H1 (cell line): ENCODE measurements around the gene ITGB5. TPM values are rescaled to one million over a fixed set of nuclear protein-coding genes. Genes with fewer than 3 reads are reported as not detected.
A peak's percentile ranks its signal among the peaks of the same experiment; 100 is the strongest.

Experiments
- CTCF ChIA-PET: fragments of 300-600 bp; sonication (Branson Sonifier 250); formaldehyde crosslinking; loops from one replicate; lab custom pipeline; 2021; ENCODE audit not compliant: partially characterized antibody; lab: Charles Lee
- POLR2A ChIA-PET: fragments of 300-600 bp; sonication (Branson Sonifier 250); formaldehyde crosslinking; loops from one replicate; lab custom pipeline; 2021; ENCODE audit warnings: inconsistent platforms; ENCODE audit not compliant: partially characterized antibody; lab: Charles Lee
- DNase-seq, 2 experiments: peaks; one replicate each; pipeline versions ENCODE4 v3.0.0 to v3.0.0-alpha.2; 2010 to 2022; ENCODE audit warnings: low spot score in 2 of 2, low read depth in 1 of 2, mixed read lengths in 1 of 2
- FAIRE-seq: peaks from 2 replicates; lab custom pipeline; 2011; peaks lifted over from hg19 to GRCh38; lab: Jason Lieb, UNC
- H2AFZ ChIP-seq: 2 replicates; pipeline ENCODE4 v1.8.1; 2012; ENCODE audit warnings: low read length, inconsistent platforms
- H2AK5ac ChIP-seq: 2 replicates; pipeline ENCODE4 v1.6.1; 2013; ENCODE audit warnings: low read depth, low read length
- H2BK120ac ChIP-seq: replicated peaks from 2 replicates; pipeline ENCODE3; 2013; ENCODE audit warnings: low read depth, low read length, inconsistent platforms
- H2BK12ac ChIP-seq: 2 replicates; pipeline ENCODE4 v1.6.1; 2013; ENCODE audit warnings: low read depth, low read length
- H2BK15ac ChIP-seq: 2 replicates; pipeline ENCODE4 v1.6.1; 2013; ENCODE audit warnings: low read length
- H2BK20ac ChIP-seq: 2 replicates; pipeline ENCODE4 v1.6.1; 2013; ENCODE audit warnings: low read length
- H2BK5ac ChIP-seq: 2 replicates; pipeline ENCODE4 v1.6.1; 2013; ENCODE audit warnings: low read depth, low read length
- H3K14ac ChIP-seq: 2 replicates; pipeline ENCODE4 v1.6.1; 2013; ENCODE audit warnings: inconsistent platforms; ENCODE audit not compliant: insufficient read length
- H3K18ac ChIP-seq: 2 replicates; pipeline ENCODE4 v1.6.1; 2013; ENCODE audit warnings: low read length; ENCODE audit errors: extremely low read depth
- H3K23ac ChIP-seq: 2 replicates; pipeline ENCODE4 v1.6.1; 2013; ENCODE audit warnings: inconsistent platforms; ENCODE audit not compliant: insufficient read length
- H3K23me2 ChIP-seq: 2 replicates; pipeline ENCODE4 v1.6.1; 2013; ENCODE audit warnings: low read depth, low read length
- H3K27ac ChIP-seq: 2 replicates; pipeline ENCODE4 v1.6.1; 2011; ENCODE audit warnings: low read depth, low read length, inconsistent platforms
- H3K27me3 ChIP-seq, 4 experiments: replicated peaks in 1 of 4; 1 replicate in 1 of 4; 2 replicates in 3 of 4; pipeline versions ENCODE4 v1.6.1 to v1.8.1; 2011 to 2013; ENCODE audit warnings: low read length in 3 of 4, mild to moderate bottlenecking in 3 of 4, inconsistent platforms in 2 of 4, mixed read lengths in 2 of 4, moderate library complexity in 1 of 4; ENCODE audit not compliant: control insufficient read depth in 3 of 4, insufficient read depth in 3 of 4; ENCODE audit errors: extremely low read depth in 1 of 4
- H3K36me3 ChIP-seq, 4 experiments: 2 replicates each; pipeline versions ENCODE4 v1.6.1 to v1.8.1; 2011 to 2013; ENCODE audit warnings: mild to moderate bottlenecking in 4 of 4, low read length in 3 of 4, moderate library complexity in 2 of 4, control low read depth in 1 of 4, inconsistent platforms in 1 of 4; ENCODE audit not compliant: insufficient read depth in 4 of 4, control insufficient read depth in 2 of 4
- H3K4ac ChIP-seq: replicated peaks from 2 replicates; pipeline ENCODE3; 2013; ENCODE audit warnings: low read length, low read depth, mixed read lengths, inconsistent platforms; ENCODE audit not compliant: insufficient read length
- H3K4me1 ChIP-seq, 4 experiments: replicated peaks in 1 of 4; 1 replicate in 1 of 4; 2 replicates in 3 of 4; pipeline versions ENCODE4 v1.6.1 to v1.8.1; 2011 to 2013; ENCODE audit warnings: low read length in 3 of 4, inconsistent platforms in 2 of 4, mixed read lengths in 1 of 4; ENCODE audit not compliant: insufficient read depth in 4 of 4, control insufficient read depth in 3 of 4
- H3K4me2 ChIP-seq, 2 experiments: 2 replicates each; pipeline versions ENCODE4 v1.6.1 to v1.8.1; 2011 to 2013; ENCODE audit warnings: low read depth in 2 of 2, low read length in 2 of 2, control low read depth in 1 of 2, inconsistent platforms in 1 of 2, mild to moderate bottlenecking in 1 of 2; ENCODE audit not compliant: insufficient read depth in 1 of 2
- H3K4me3 ChIP-seq, 4 experiments: fragments of 200-600, 300-600 bp in 1 of 4; sonication (generic), shearing (Covaris generic), sonication (Bioruptor Twin) in 1 of 4; 2 replicates each; pipeline versions ENCODE4 v1.5.1 to v1.8.1; 2011 to 2016; ENCODE audit warnings: low read length in 4 of 4, low read depth in 3 of 4, control low read depth in 2 of 4, inconsistent platforms in 2 of 4, mild to moderate bottlenecking in 2 of 4, mixed read lengths in 1 of 4, moderate library complexity in 1 of 4; ENCODE audit not compliant: insufficient read depth in 2 of 4; ENCODE audit errors: extremely low read depth in 1 of 4
- H3K56ac ChIP-seq: replicated peaks from 2 replicates; pipeline ENCODE3; 2013; ENCODE audit warnings: low read depth, mild to moderate bottlenecking, mixed read lengths, low read length, inconsistent platforms; ENCODE audit not compliant: insufficient read length
- H3K79me1 ChIP-seq: 2 replicates; pipeline ENCODE4 v1.6.1; 2013; ENCODE audit warnings: low read depth, low read length, control low read depth
- H3K79me2 ChIP-seq, 2 experiments: 2 replicates each; pipeline versions ENCODE4 v1.6.1 to v1.8.1; 2012 to 2013; ENCODE audit warnings: low read length in 2 of 2, mild to moderate bottlenecking in 2 of 2, inconsistent platforms in 1 of 2; ENCODE audit not compliant: insufficient read depth in 2 of 2, control insufficient read depth in 1 of 2
- H3K9ac ChIP-seq, 4 experiments: replicated peaks in 1 of 4; 1 replicate in 1 of 4; 2 replicates in 3 of 4; pipeline versions ENCODE4 v1.6.1 to v1.8.1; 2011 to 2013; ENCODE audit warnings: low read depth in 3 of 4, low read length in 3 of 4, control low read depth in 2 of 4, mild to moderate bottlenecking in 2 of 4, moderate library complexity in 2 of 4, inconsistent platforms in 1 of 4; ENCODE audit errors: extremely low read depth in 1 of 4
- H3K9me3 ChIP-seq, 2 experiments: 2 replicates each; pipeline versions ENCODE4 v1.6.1 to v1.8.1; 2012 to 2013; ENCODE audit warnings: mild to moderate bottlenecking in 2 of 2, moderate library complexity in 2 of 2, control low read depth in 1 of 2, inconsistent platforms in 1 of 2, low read depth in 1 of 2, low read length in 1 of 2, mixed read lengths in 1 of 2; ENCODE audit not compliant: insufficient read depth in 2 of 2
- H4K20me1 ChIP-seq, 2 experiments: replicated peaks in 1 of 2; 2 replicates each; pipeline versions ENCODE3 to v1.8.1; 2011 to 2013; ENCODE audit warnings: inconsistent platforms in 2 of 2, low read length in 2 of 2, mild to moderate bottlenecking in 1 of 2; ENCODE audit not compliant: insufficient read depth in 2 of 2, control insufficient read depth in 1 of 2
- H4K5ac ChIP-seq: 2 replicates; pipeline ENCODE4 v1.6.1; 2013; ENCODE audit warnings: low read length, low read depth, mixed read lengths, inconsistent platforms; ENCODE audit not compliant: insufficient read length
- H4K8ac ChIP-seq: 2 replicates; pipeline ENCODE4 v1.8.0; 2013; ENCODE audit warnings: mild to moderate bottlenecking, moderate library complexity, low read length, inconsistent platforms; ENCODE audit not compliant: insufficient read depth; ENCODE audit errors: extremely low read depth
- H4K91ac ChIP-seq: replicated peaks from 2 replicates; pipeline ENCODE3; 2013; ENCODE audit warnings: low read length, mixed read lengths, inconsistent platforms; ENCODE audit not compliant: insufficient read length
- GABPA ChIP-seq: IDR thresholded peaks from 2 replicates; pipeline ENCODE4 v1.6.1; 2011; ENCODE audit warnings: mild to moderate bottlenecking, low read length, moderate library complexity, borderline replicate concordance; ENCODE audit not compliant: insufficient read depth
- GTF2F1 ChIP-seq: IDR thresholded peaks from 2 replicates; pipeline ENCODE4 v1.6.1; 2012; ENCODE audit warnings: low read depth, low read length, improper control_type of control experiment, borderline replicate concordance
- TEAD4 ChIP-seq: IDR thresholded peaks from 2 replicates; pipeline ENCODE4 v1.6.1; 2012; ENCODE audit warnings: low read depth, low read length, inconsistent platforms, mixed read lengths
- WGBS, 2 experiments: shearing (Covaris generic) in 1 of 2; methylation state at CpG; one replicate each; pipeline versions ENCODE4 v1.1.6 to v1.1.7; 2013 to 2015; ENCODE audit warnings: low lambda C conversion rate in 2 of 2, mixed read lengths in 2 of 2, inconsistent platforms in 1 of 2, low coverage in 1 of 2, missing lambda C conversion rate in 1 of 2; ENCODE audit not compliant: insufficient replicate concordance in 2 of 2, insufficient coverage in 1 of 2, insufficient read length in 1 of 2; ENCODE audit errors: extremely low coverage in 1 of 2, missing lambda C conversion rate in 1 of 2; 5-methylcytosine and 5-hydroxymethylcytosine counted together
- polyA plus RNA-seq, 7 experiments: library from polyadenylated mRNA; depleted of rRNA in 3 of 7; stranded (reverse) in 5 of 7; unstranded in 2 of 7; fragments of >200 nt in 5 of 7; fragments of 200-250 nt in 2 of 7; gene quantifications; 1 replicate in 5 of 7; 2 replicates in 1 of 7; 4 replicates in 1 of 7; pipeline versions ENCODE4 v1.2.1 to v1.2.3, GENCODE V29; 2011 to 2013; ENCODE audit warnings: missing spikeins in 2 of 7, mixed read lengths in 2 of 7
- total RNA-seq: library from RNA; stranded (reverse); fragmentation: NEBNext Ultra II Directional; extraction: Animal tissue kit (Norgen Biotek cat#: 25700); gene quantifications from 2 replicates; pipeline ENCODE4 v1.2.1, GENCODE V29; 2021

Gene ITGB5
- total and polyA plus RNA-seq, 2 of the 8 experiments (the other 6 are each of a cell fraction or from before 2014, with no cell fraction given), result 101 to 268 TPM

- H3K23ac ChIP-seq, result no peak overlapping the region
- FAIRE-seq (no peak), DNase-seq (no peak)
- H4K20me1 ChIP-seq, result peaks cover 2 to 3% of the 10 kb centered on the region in 2 experiments
- peak overlapping the region; percentile 61; the same call in 1 of the 2 replicates for H2BK15ac ChIP-seq
- H3K14ac ChIP-seq, result no peak overlapping the region
- no peaks in the 10 kb centered on the region for H3K27me3 ChIP-seq
- WGBS, 2 experiments, result 56% methylated on average over 13 of the region's 13 CpGs; no CpG with 5 or more reads in 1 of the 2 experiments
- H3K23me2 ChIP-seq, result peaks cover 5% of the 10 kb centered on the region
- no peak overlapping the region for H4K8ac ChIP-seq
- H3K18ac ChIP-seq, result 0 out of 2 replicates have a peak overlapping the region, but pooled peaks have one; percentile 52
- 0 out of 2 replicates have a peak overlapping the region, but pooled peaks have one; percentile 14 for H3K27ac ChIP-seq
- H3K4me2 ChIP-seq, result peak overlapping the region in 1 of 2 experiments; percentile 47; a peak in 2 of 4 replicates
- H3K9me3 ChIP-seq, result no peaks in the 10 kb centered on the region
- H3K36me3 ChIP-seq, result no peaks in the 10 kb centered on the region
- H3K4ac ChIP-seq, result peak overlapping the region; percentile 45
- H3K9ac ChIP-seq, result no peak overlapping the region
- no peak overlapping the region for H3K56ac ChIP-seq
- no peak overlapping the region for H2BK120ac ChIP-seq
- no peak overlapping the region for H4K91ac ChIP-seq
- H2AFZ ChIP-seq, result no peak overlapping the region
- peaks cover 3% of the 10 kb centered on the region for H3K79me1 ChIP-seq
- H2AK5ac ChIP-seq, result peak overlapping the region; percentile 85; the same call in 1 of the 2 replicates
- H3K79me2 ChIP-seq, result peaks cover 20 to 74% of the 10 kb centered on the region in 2 experiments
- peak overlapping the region; percentile 88; the same call in 1 of the 2 replicates for H2BK5ac ChIP-seq
- H2BK12ac ChIP-seq, result peak overlapping the region; percentile 35; the same call in 1 of the 2 replicates
- H3K4me1 ChIP-seq, result peaks cover 7 to 25% (median 24%) of the 10 kb centered on the region in 4 experiments
- ChIA-PET POLR2A (interaction anchor here (0.6 to 4.2 kb wide), 6 partner anchors 11 to 684 kb away, joined by 3 to 20 read pairs (median 4); no protein-coding TSS in a partner anchor), CTCF (interaction anchor here (0.6 to 1.9 kb wide), 6 partner anchors 18 to 122 kb away, joined by 3 to 5 read pairs (median 4); no protein-coding TSS in a partner anchor)
- no peak overlapping the region for H4K5ac ChIP-seq
- H2BK20ac ChIP-seq, result no peak overlapping the region
- TF ChIP-seq GABPA, result no peak
- no peak for TF ChIP-seq GTF2F1
- TF ChIP-seq TEAD4, result peak; percentile 69
- peak overlapping the region in 1 of 4 experiments; percentile 27; a peak in 1 of 8 replicates for H3K4me3 ChIP-seq
Observed at GRCh38 chr3:124882816-124883747, 4.1 kb downstream of the ITGB5 start.
